HepG2 (cell line): Measurements from ENCODE around the gene ZMIZ1. TPM values are rescaled to one million over a fixed set of nuclear protein-coding genes. Genes with fewer than 3 reads are reported as not detected.

Experiments used
- ARID2 ChIP-seq: sonication (generic); formaldehyde crosslinking; IDR thresholded peaks from 2 replicates; pipeline ENCODE4 v1.8.1; 2022; ENCODE audit warnings: mild to moderate bottlenecking, missing genetic modification reagents, borderline replicate concordance
- CCAR2 ChIP-seq: fragments of 200-400 bp; formaldehyde crosslinking; optimal IDR thresholded peaks from 2 replicates; pipeline ENCODE3; 2018; ENCODE audit warnings: low read depth, mild to moderate bottlenecking, low read length, moderate library complexity
- CTCF ChIP-seq: sonication (generic); formaldehyde crosslinking; IDR thresholded peaks from 2 replicates; pipeline ENCODE4 v1.5.0; 2020; ENCODE audit warnings: mild to moderate bottlenecking, missing genetic modification reagents, moderate library complexity
- HDAC2 ChIP-seq: sonication (generic); formaldehyde crosslinking; IDR thresholded peaks from 2 replicates; pipeline ENCODE4 v1.4.0; 2020; ENCODE audit warnings: missing genetic modification reagents
- ISX ChIP-seq: sonication (generic); formaldehyde crosslinking; conservative IDR thresholded peaks from 2 replicates; pipeline ENCODE4 v1.5.0; 2020; ENCODE audit warnings: missing genetic modification reagents
- KDM6A ChIP-seq: IDR thresholded peaks from 2 replicates; pipeline ENCODE4 v1.6.1; 2016; ENCODE audit warnings: low read depth
- MTA3 ChIP-seq: sonication (generic); formaldehyde crosslinking; IDR thresholded peaks from 2 replicates; pipeline ENCODE4 v1.4.0; 2020; ENCODE audit warnings: missing genetic modification reagents
- NR2C2 ChIP-seq: sonication (generic); formaldehyde crosslinking; IDR thresholded peaks from 2 replicates; pipeline ENCODE4 v1.4.0; 2020; ENCODE audit warnings: missing genetic modification reagents, mild to moderate bottlenecking, moderate library complexity, borderline replicate concordance
- SALL2 ChIP-seq: sonication (generic); formaldehyde crosslinking; IDR thresholded peaks from 2 replicates; pipeline ENCODE4 v1.8.1; 2023; ENCODE audit warnings: mild to moderate bottlenecking, missing genetic modification reagents, inconsistent platforms
- ZFY ChIP-seq: sonication (generic); formaldehyde crosslinking; IDR thresholded peaks from 2 replicates; pipeline ENCODE4 v1.4.0; 2020; ENCODE audit warnings: missing genetic modification reagents
- ZMYM2 ChIP-seq: sonication (generic); formaldehyde crosslinking; IDR thresholded peaks from 2 replicates; pipeline ENCODE4 v1.8.0; 2022; ENCODE audit warnings: mild to moderate bottlenecking, missing genetic modification reagents
- ZNF274 ChIP-seq: sonication (generic); formaldehyde crosslinking; IDR thresholded peaks from 2 replicates; pipeline ENCODE4 v1.5.1; 2020; ENCODE audit warnings: mild to moderate bottlenecking, missing genetic modification reagents
- ZNF484 ChIP-seq: sonication (generic); formaldehyde crosslinking; IDR thresholded peaks from 2 replicates; pipeline ENCODE4 v1.5.1; 2020; ENCODE audit warnings: mild to moderate bottlenecking, low read depth, missing genetic modification reagents, borderline replicate concordance
- ZNF83 ChIP-seq: sonication (generic); formaldehyde crosslinking; IDR thresholded peaks from 2 replicates; pipeline ENCODE4 v1.4.0; 2020; ENCODE audit warnings: missing genetic modification reagents, mild to moderate bottlenecking, borderline replicate concordance
- polyA plus RNA-seq, 8 experiments: library from polyadenylated mRNA; depleted of rRNA in 3 of 8; stranded (reverse) in 7 of 8; unstranded in 1 of 8; fragments of >200 nt; fragmentation: Illumina TruSeq in 4 of 8; extraction: Trizol in 4 of 8; gene quantifications; 2 replicates each; pipeline versions ENCODE4 v1.2.1 to v1.2.3, GENCODE V29; 2011 to 2016; ENCODE audit warnings: low read depth in 4 of 8, missing spikeins in 1 of 8, mixed read lengths in 1 of 8; ENCODE audit not compliant: insufficient read depth in 1 of 8
- total RNA-seq, 5 experiments: library from RNA; depleted of rRNA; stranded (reverse); fragments of >200 nt; fragmentation: Illumina TruSeq; extraction: Trizol; gene quantifications; 2 replicates each; pipeline ENCODE4 v1.2.3, GENCODE V29; 2016; ENCODE audit warnings: low read depth in 1 of 5
- TF ChIP-seq, protein P1 (sequence below): sonication (generic); formaldehyde crosslinking; IDR thresholded peaks from 2 replicates; pipeline ENCODE4 v1.4.0; 2020; ENCODE audit warnings: missing genetic modification reagents
- TF ChIP-seq, protein P2 (sequence below): sonication (generic); formaldehyde crosslinking; IDR thresholded peaks from 2 replicates; pipeline ENCODE4 v1.4.0; 2020; ENCODE audit warnings: missing genetic modification reagents

The ZMIZ1 gene
- total and polyA plus RNA-seq, 2 of the 13 experiments (the other 11 are each of a cell fraction or from before 2014, with no cell fraction given), result 5.3 to 10.2 TPM

DNA sequence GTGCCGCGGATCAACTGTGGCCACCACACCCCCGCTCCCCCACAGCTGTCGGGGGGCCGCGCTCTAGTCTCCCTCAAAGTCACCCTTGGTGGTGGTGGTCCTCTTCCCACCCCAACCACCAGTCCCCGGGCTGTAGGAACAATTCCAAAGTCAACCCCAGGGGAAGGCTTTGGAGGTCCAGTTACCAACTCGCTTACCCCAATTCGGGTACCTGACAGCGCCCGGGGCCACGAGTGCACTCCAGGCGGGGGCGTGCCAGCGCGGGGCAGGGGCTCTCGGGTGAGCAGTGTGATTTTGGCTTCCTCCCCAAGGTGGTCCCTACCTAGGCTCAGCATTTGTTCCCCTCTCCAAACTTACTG lies 584 bp upstream of the ZMIZ1 start (continued):
- TF ChIP-seq ZMYM2 (CRISPR knock-in tag), result no peak
- TF ChIP-seq NR2C2 (CRISPR knock-in tag), result no peak
- TF ChIP-seq, protein P1, sequence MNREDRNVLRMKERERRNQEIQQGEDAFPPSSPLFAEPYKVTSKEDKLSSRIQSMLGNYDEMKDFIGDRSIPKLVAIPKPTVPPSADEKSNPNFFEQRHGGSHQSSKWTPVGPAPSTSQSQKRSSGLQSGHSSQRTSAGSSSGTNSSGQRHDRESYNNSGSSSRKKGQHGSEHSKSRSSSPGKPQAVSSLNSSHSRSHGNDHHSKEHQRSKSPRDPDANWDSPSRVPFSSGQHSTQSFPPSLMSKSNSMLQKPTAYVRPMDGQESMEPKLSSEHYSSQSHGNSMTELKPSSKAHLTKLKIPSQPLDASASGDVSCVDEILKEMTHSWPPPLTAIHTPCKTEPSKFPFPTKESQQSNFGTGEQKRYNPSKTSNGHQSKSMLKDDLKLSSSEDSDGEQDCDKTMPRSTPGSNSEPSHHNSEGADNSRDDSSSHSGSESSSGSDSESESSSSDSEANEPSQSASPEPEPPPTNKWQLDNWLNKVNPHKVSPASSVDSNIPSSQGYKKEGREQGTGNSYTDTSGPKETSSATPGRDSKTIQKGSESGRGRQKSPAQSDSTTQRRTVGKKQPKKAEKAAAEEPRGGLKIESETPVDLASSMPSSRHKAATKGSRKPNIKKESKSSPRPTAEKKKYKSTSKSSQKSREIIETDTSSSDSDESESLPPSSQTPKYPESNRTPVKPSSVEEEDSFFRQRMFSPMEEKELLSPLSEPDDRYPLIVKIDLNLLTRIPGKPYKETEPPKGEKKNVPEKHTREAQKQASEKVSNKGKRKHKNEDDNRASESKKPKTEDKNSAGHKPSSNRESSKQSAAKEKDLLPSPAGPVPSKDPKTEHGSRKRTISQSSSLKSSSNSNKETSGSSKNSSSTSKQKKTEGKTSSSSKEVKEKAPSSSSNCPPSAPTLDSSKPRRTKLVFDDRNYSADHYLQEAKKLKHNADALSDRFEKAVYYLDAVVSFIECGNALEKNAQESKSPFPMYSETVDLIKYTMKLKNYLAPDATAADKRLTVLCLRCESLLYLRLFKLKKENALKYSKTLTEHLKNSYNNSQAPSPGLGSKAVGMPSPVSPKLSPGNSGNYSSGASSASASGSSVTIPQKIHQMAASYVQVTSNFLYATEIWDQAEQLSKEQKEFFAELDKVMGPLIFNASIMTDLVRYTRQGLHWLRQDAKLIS, result no peak
- TF ChIP-seq ISX (CRISPR knock-in tag), result no peak
- no peak for TF ChIP-seq ZNF83 (CRISPR knock-in tag)
- TF ChIP-seq SALL2 (CRISPR knock-in tag), result no peak
- TF ChIP-seq CCAR2, result no peak
- TF ChIP-seq CTCF (CRISPR knock-in tag), result peak; percentile 47
- no peak for TF ChIP-seq MTA3
- TF ChIP-seq, protein P2, sequence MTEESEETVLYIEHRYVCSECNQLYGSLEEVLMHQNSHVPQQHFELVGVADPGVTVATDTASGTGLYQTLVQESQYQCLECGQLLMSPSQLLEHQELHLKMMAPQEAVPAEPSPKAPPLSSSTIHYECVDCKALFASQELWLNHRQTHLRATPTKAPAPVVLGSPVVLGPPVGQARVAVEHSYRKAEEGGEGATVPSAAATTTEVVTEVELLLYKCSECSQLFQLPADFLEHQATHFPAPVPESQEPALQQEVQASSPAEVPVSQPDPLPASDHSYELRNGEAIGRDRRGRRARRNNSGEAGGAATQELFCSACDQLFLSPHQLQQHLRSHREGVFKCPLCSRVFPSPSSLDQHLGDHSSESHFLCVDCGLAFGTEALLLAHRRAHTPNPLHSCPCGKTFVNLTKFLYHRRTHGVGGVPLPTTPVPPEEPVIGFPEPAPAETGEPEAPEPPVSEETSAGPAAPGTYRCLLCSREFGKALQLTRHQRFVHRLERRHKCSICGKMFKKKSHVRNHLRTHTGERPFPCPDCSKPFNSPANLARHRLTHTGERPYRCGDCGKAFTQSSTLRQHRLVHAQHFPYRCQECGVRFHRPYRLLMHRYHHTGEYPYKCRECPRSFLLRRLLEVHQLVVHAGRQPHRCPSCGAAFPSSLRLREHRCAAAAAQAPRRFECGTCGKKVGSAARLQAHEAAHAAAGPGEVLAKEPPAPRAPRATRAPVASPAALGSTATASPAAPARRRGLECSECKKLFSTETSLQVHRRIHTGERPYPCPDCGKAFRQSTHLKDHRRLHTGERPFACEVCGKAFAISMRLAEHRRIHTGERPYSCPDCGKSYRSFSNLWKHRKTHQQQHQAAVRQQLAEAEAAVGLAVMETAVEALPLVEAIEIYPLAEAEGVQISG (CRISPR knock-in tag), result no peak
- TF ChIP-seq ARID2 (CRISPR knock-in tag), result no peak
- TF ChIP-seq ZFY (CRISPR knock-in tag), result 0 out of 2 replicates have a peak, but pooled peaks have one; percentile 9
- TF ChIP-seq HDAC2 (CRISPR knock-in tag), result no peak
- TF ChIP-seq ZNF484 (CRISPR knock-in tag), result no peak
- no peak for TF ChIP-seq ZNF274 (CRISPR knock-in tag)
- TF ChIP-seq KDM6A (CRISPR knock-in tag), result no peak
